A549 (cell line): Measurements from ENCODE around the gene RBM34. TPM values are rescaled to one million over a fixed set of nuclear protein-coding genes. Genes with fewer than 3 reads are reported as not detected.
A peak's percentile ranks its signal among the peaks of the same experiment; 100 is the strongest.

ENCODE experiments used
- ATAC-seq, 2 experiments: fragments of 200-7000 bp in 1 of 2; fragments of >200 bp in 1 of 2; cut with Nextera tagmentation in 1 of 2; cut with Tn5 transposase in 1 of 2; 3 replicates each; pipeline versions ENCODE4 v1.8.0 to v1.9.1; 2018 to 2020; ENCODE audit warnings: mild to moderate bottlenecking in 1 of 2, moderate library complexity in 1 of 2
- CTCF ChIA-PET: fragments of 300-600 bp; sonication (Branson Sonifier 250); formaldehyde crosslinking; extraction: SDS; loops from one replicate; lab custom pipeline; 2021; ENCODE audit warnings: antibody characterized with exemption, inconsistent platforms; lab: Yijun Ruan, JAX
- POLR2A ChIA-PET: fragments of 350-600 bp; formaldehyde crosslinking; extraction: SDS; loops from one replicate; lab custom pipeline; 2021; ENCODE audit warnings: antibody characterized with exemption, inconsistent platforms; lab: Yijun Ruan, JAX
- DNase-seq, 2 experiments: peaks; one replicate each; pipeline versions ENCODE4 v3.0.0 to v3.0.0-alpha.2; 2011 to 2016; ENCODE audit warnings: low read depth in 1 of 2, low spot score in 1 of 2
- FAIRE-seq: peaks from 2 replicates; lab custom pipeline; 2011; peaks lifted over from hg19 to GRCh38; lab: Jason Lieb, UNC
- H3K27ac ChIP-seq, 2 experiments: fragments of >200 bp; sonication (Bioruptor Twin); formaldehyde crosslinking; 3 replicates each; pipeline ENCODE4 v1.5.1; 2016 to 2017
- H3K4me1 ChIP-seq: fragments of >200 bp; sonication (Bioruptor Twin); formaldehyde crosslinking; 3 replicates; pipeline ENCODE4 v1.6.1; 2016
- H3K4me2 ChIP-seq: fragments of >200 bp; sonication (Bioruptor Twin); formaldehyde crosslinking; 3 replicates; pipeline ENCODE4 v1.6.1; 2016
- H3K4me3 ChIP-seq: fragments of >200 bp; sonication (Bioruptor Twin); formaldehyde crosslinking; 3 replicates; pipeline ENCODE4 v1.5.1; 2016
- H3K9me3 ChIP-seq: fragments of >200 bp; sonication (Bioruptor Twin); formaldehyde crosslinking; 3 replicates; pipeline ENCODE4 v1.6.1; 2016
- BHLHE40 ChIP-seq: IDR thresholded peaks from 2 replicates; pipeline ENCODE4 v1.6.1; 2012; ENCODE audit warnings: low read depth, low read length, inconsistent platforms
- CEBPB ChIP-seq, 2 experiments: fragments of >200 bp in 1 of 2; sonication (Bioruptor Twin) in 1 of 2; formaldehyde crosslinking in 1 of 2; IDR thresholded peaks; 2 replicates each; pipeline ENCODE4 v1.6.1; 2012 to 2016
- EHF ChIP-seq: fragments of 250-450 bp; sonication (Bioruptor Pico); IDR thresholded peaks from 2 replicates; pipeline ENCODE4 v1.5.0; 2020; ENCODE audit warnings: mild to moderate bottlenecking
- EP300 ChIP-seq, 2 experiments: fragments of >200 bp; sonication (Bioruptor Twin); formaldehyde crosslinking; IDR thresholded peaks; 2 replicates in 1 of 2; 3 replicates in 1 of 2; pipeline ENCODE4 v1.6.1; 2016 to 2017
- FOSL2 ChIP-seq, 2 experiments: fragments of 450-650 bp in 1 of 2; fragments of >200 bp in 1 of 2; sonication (Bioruptor Twin) in 1 of 2; formaldehyde crosslinking; IDR thresholded peaks; 2 replicates each; pipeline versions ENCODE4 v1.5.0 to v1.6.1; 2016 to 2020; ENCODE audit warnings: mild to moderate bottlenecking in 1 of 2, moderate library complexity in 1 of 2
- GATA3 ChIP-seq: IDR thresholded peaks from 2 replicates; pipeline ENCODE4 v1.6.1; 2012; ENCODE audit warnings: borderline replicate concordance
- HEYL ChIP-seq: fragments of 250-450 bp; sonication (Bioruptor Pico); IDR thresholded peaks from 2 replicates; pipeline ENCODE4 v1.8.0; 2021; ENCODE audit warnings: mild to moderate bottlenecking, moderate library complexity
- HOXA7 ChIP-seq: fragments of 250-450 bp; sonication (Bioruptor Pico); IDR thresholded peaks from 2 replicates; pipeline ENCODE4 v1.5.0; 2020; ENCODE audit warnings: mild to moderate bottlenecking, moderate library complexity
- HOXB13 ChIP-seq: fragments of 250-450 bp; sonication (Bioruptor Pico); IDR thresholded peaks from 2 replicates; pipeline ENCODE4 v1.5.0; 2020; ENCODE audit warnings: low read depth, mild to moderate bottlenecking, moderate library complexity
- HOXB5 ChIP-seq: fragments of 250-450 bp; sonication (Bioruptor Pico); IDR thresholded peaks from 2 replicates; pipeline ENCODE4 v1.5.0; 2020; ENCODE audit warnings: mild to moderate bottlenecking, moderate library complexity
- JUN ChIP-seq, 2 experiments: fragments of >200 bp; sonication (Bioruptor Twin); formaldehyde crosslinking; IDR thresholded peaks; 2 replicates in 1 of 2; 3 replicates in 1 of 2; pipeline ENCODE4 v1.6.1; 2016 to 2017
- KDM1A ChIP-seq: fragments of 200-600 bp; sonication (generic); IDR thresholded peaks from 2 replicates; pipeline ENCODE4 v1.6.1; 2016; ENCODE audit warnings: low read depth, mild to moderate bottlenecking
- KDM5A ChIP-seq: fragments of 200-600 bp; sonication (generic); IDR thresholded peaks from 2 replicates; pipeline ENCODE4 v1.6.1; 2016; ENCODE audit warnings: antibody characterized with exemption, mild to moderate bottlenecking
- MAFK ChIP-seq: fragments of 450-650 bp; IDR thresholded peaks from 2 replicates; pipeline ENCODE4 v1.6.1; 2014; ENCODE audit not compliant: partially characterized antibody
- NPAS2 ChIP-seq: fragments of 250-450 bp; sonication (Bioruptor Pico); IDR thresholded peaks from 2 replicates; pipeline ENCODE4 v1.8.0; 2022; ENCODE audit warnings: mild to moderate bottlenecking, moderate library complexity, borderline replicate concordance
- PHF8 ChIP-seq: fragments of 200-600 bp; sonication (generic); IDR thresholded peaks from 2 replicates; pipeline ENCODE4 v1.6.1; 2016; ENCODE audit warnings: low read depth, mild to moderate bottlenecking, antibody characterized with exemption, moderate library complexity, borderline replicate concordance
- RAD21 ChIP-seq, 2 experiments: fragments of >200 bp in 1 of 2; sonication (Bioruptor Twin) in 1 of 2; formaldehyde crosslinking in 1 of 2; IDR thresholded peaks in 1 of 2; conservative IDR thresholded peaks in 1 of 2; 2 replicates in 1 of 2; 3 replicates in 1 of 2; pipeline ENCODE4 v1.6.1; 2012 to 2018; ENCODE audit warnings: inconsistent platforms in 1 of 2
- RFX5 ChIP-seq: fragments of 450-650 bp; IDR thresholded peaks from 2 replicates; pipeline ENCODE4 v1.7.1; 2014; ENCODE audit warnings: antibody characterized with exemption, mild to moderate bottlenecking, moderate library complexity
- RNF2 ChIP-seq: fragments of 200-600 bp; sonication (generic); IDR thresholded peaks from 2 replicates; pipeline ENCODE4 v1.6.1; 2016; ENCODE audit warnings: low read depth, mild to moderate bottlenecking, antibody characterized with exemption, moderate library complexity, borderline replicate concordance
- SREBF2 ChIP-seq: fragments of 450-650 bp; IDR thresholded peaks from 2 replicates; pipeline ENCODE4 v1.6.1; 2014; ENCODE audit warnings: mild to moderate bottlenecking, moderate library complexity
- ZFP36 ChIP-seq: fragments of 450-650 bp; IDR thresholded peaks from 2 replicates; pipeline ENCODE4 v1.6.1; 2014; ENCODE audit warnings: borderline replicate concordance; ENCODE audit not compliant: partially characterized antibody
- ZNF302 ChIP-seq: fragments of 250-450 bp; sonication (Bioruptor Pico); IDR thresholded peaks from 2 replicates; pipeline ENCODE4 v1.9.0; 2021; ENCODE audit warnings: inconsistent platforms, mild to moderate bottlenecking, moderate library complexity
- WGBS: methylation state at CpG from one replicate; pipeline ENCODE4 v1.1.6; 2017; ENCODE audit errors: missing lambda C conversion rate; 5-methylcytosine and 5-hydroxymethylcytosine counted together
- polyA plus RNA-seq, 4 experiments: library from polyadenylated mRNA; depleted of rRNA in 3 of 4; stranded (reverse); fragments of >200 nt; fragmentation: RNase III in 1 of 4; extraction: RNeasy Plus Mini Kit Qiagen cat#74134 plus additional on column Dnase treatment in 1 of 4; gene quantifications; 2 replicates in 3 of 4; 3 replicates in 1 of 4; pipeline ENCODE4 v1.2.3, GENCODE V29; 2011 to 2017
- TF ChIP-seq, protein P1 (sequence below): fragments of 250-450 bp; sonication (Bioruptor Pico); IDR thresholded peaks from 2 replicates; pipeline ENCODE4 v1.5.0; 2020; ENCODE audit warnings: low read depth, mild to moderate bottlenecking, moderate library complexity
- TF ChIP-seq, protein P2 (sequence below): fragments of >200 bp; sonication (Bioruptor Twin); formaldehyde crosslinking; IDR thresholded peaks from 3 replicates; pipeline ENCODE4 v1.6.1; 2016
- TF ChIP-seq, protein P3 (sequence below): fragments of 450-650 bp; IDR thresholded peaks from 2 replicates; pipeline ENCODE4 v1.6.1; 2014; ENCODE audit warnings: antibody characterized with exemption

Gene RBM34
- polyA plus RNA-seq, 2 of the 4 experiments (the other 2 are of a cell fraction) = 67.8 to 81.8 TPM

DNA sequence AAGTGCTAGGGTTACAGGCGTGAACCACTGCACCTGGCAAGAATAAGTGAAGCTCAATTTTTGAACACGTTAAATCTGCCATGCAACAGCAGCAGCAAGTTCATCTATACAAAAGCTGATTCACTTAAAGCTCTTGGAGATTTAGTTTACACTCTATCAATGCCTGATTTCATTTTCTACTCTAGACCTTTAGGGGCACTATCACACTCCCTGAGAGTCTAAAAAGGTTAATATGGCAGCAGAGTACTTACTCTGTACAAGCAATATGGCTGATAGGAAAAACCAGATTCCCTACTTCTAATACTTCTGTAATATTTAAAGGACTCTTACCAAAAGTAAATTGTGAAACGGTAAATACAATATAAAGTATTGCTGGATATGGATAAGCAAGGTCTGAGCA, 4.8 kb downstream of the RBM34 start:
- Histone ChIP-seq H3K4me2 (no peak overlapping the region), H3K4me3 (no peak overlapping the region), H3K27ac (no peak overlapping the region), H3K4me1 (peaks cover 12% of the 10 kb centered on the region; the same call in 2 of the 3 replicates), H3K9me3 (no peaks in the 10 kb centered on the region)
- FAIRE-seq (no peak), DNase-seq (peak in 1 of 2 experiments; percentile 23)
- 79% methylated on average over 3 of the region's 3 CpGs for WGBS
- POLR2A ChIA-PET = interaction anchor here (0.6 to 1.1 kb wide), 2 partner anchors 11 to 255 kb away, joined by 3 read pairs; no protein-coding TSS in a partner anchor
- TF ChIP-seq RAD21 (conservative IDR thresholded peaks at IDR 0.05 in 1 of 2, IDR thresholded peaks at IDR 0.05 in 1 of 2) = 0 out of 5 replicates have a peak, but pooled peaks of 1 of the 2 experiments have one; percentile 4
- no peak for TF ChIP-seq RFX5
- TF ChIP-seq, all 56 proteins: peak for 1
- CTCF ChIA-PET = interaction anchor here (0.6 to 1.0 kb wide), 4 partner anchors 15 to 260 kb away, joined by 3 read pairs; no protein-coding TSS in a partner anchor
- no peak for ATAC-seq

DNA sequence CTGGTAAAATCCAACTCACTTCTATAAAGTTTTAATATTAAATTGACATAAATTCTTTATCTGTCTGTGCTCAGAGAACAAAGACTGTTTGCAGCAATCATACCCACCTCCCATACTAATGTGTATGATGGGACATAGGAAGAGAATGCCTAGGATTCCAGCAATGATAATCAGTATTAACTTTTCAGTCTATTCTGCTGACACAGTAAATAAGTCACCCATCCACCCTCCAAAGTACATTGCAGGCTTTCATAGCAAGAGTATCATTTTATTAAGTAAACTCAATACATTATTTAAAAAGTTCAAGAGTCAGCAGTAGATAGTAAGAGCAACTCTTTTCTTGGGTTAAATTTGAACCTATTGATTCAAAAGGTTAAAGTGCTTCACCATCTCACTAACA, 8.8 kb downstream of the RBM34 start:
- Histone ChIP-seq H3K4me1 (0 out of 3 replicates have a peak, but pooled peaks cover 4% of the 10 kb centered on the region), H3K27ac (no peak overlapping the region), H3K9me3 (no peaks in the 10 kb centered on the region), H3K4me3 (no peak overlapping the region), H3K4me2 (no peak overlapping the region)
- CTCF ChIA-PET = interaction anchor here (0.6 to 0.8 kb wide), 3 partner anchors 13 to 902 kb away, joined by 3 to 5 read pairs (median 5); no protein-coding TSS in a partner anchor
- DNase-seq (no peak), FAIRE-seq (no peak), ATAC-seq (no peak)
- POLR2A ChIA-PET = interaction anchor here (3.0 kb wide), 1 partner anchor 9 kb away, joined by 12 read pairs; the partner anchor contains the start of gene RBM34
- TF ChIP-seq JUN (IDR thresholded peaks at IDR 0.05) = no peak
- TF ChIP-seq MAFK = peak; percentile 91

DNA sequence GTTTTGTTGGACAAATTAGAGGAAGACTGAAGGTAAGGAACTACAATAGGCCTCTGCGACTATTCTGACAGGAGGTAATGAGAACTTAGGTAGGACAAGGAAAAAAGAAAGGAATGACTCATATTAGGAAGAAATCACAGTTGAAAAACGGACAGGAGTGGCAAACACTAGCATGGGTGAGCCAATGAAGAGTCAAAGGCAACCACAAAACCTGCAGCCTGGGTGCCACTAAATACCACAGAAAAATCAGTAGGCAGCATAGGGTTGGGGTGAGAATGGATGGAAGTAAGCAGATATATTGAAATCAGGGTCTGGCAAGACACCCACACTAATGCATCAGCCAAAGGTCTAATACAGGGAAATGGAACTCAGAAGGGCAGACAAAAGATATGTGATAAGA, 10.0 kb downstream of the RBM34 start:
- FAIRE-seq (no peak), DNase-seq (no peak), ATAC-seq (no peak)
- TF ChIP-seq CEBPB (IDR thresholded peaks at IDR 0.05) = no peak
- no peak for TF ChIP-seq HOXA7 (CRISPR knock-in tag)
- TF ChIP-seq HEYL = no peak
- no peak for TF ChIP-seq PHF8
- TF ChIP-seq RFX5 = no peak
- TF ChIP-seq HOXB5 (CRISPR knock-in tag) = no peak
- TF ChIP-seq RNF2 = no peak
- no peak for TF ChIP-seq EP300 (IDR thresholded peaks at IDR 0.05)
- no peak for TF ChIP-seq HOXB13
- TF ChIP-seq, protein P1, sequence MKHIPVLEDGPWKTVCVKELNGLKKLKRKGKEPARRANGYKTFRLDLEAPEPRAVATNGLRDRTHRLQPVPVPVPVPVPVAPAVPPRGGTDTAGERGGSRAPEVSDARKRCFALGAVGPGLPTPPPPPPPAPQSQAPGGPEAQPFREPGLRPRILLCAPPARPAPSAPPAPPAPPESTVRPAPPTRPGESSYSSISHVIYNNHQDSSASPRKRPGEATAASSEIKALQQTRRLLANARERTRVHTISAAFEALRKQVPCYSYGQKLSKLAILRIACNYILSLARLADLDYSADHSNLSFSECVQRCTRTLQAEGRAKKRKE (CRISPR knock-in tag) = no peak
- WGBS = 84% methylated on average over 2 of the region's 2 CpGs
- no peak overlapping the region for H3K27ac ChIP-seq
- ChIA-PET CTCF (no interaction called here), POLR2A (interaction anchor here (3.0 kb wide), 1 partner anchor 10 kb away, joined by 12 read pairs; the partner anchor contains the start of gene RBM34)
- H3K4me1 ChIP-seq = no peaks in the 10 kb centered on the region
- no peaks in the 10 kb centered on the region for H3K9me3 ChIP-seq
- no peak overlapping the region for H3K4me3 ChIP-seq
- H3K4me2 ChIP-seq = no peak overlapping the region

DNA sequence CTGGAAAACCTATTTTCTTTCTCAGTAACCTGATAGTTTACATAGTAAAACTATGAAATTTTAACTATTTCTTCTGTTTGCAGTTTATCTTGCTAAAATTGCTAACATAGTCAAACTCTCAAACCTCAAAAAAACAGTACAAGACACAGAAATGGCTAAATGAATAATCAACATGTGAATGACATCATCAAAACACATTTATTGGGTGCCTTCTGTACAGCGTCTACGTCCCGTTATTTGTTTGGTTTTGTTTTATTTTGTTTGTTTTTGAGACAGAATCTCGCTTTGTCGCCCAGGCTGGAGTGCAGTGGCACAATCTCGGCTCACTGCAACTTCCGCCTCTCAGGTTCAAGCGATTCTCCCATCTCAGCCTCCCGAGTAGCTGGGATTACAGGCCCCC, 11.2 kb downstream of the RBM34 start:
- CTCF ChIA-PET = no interaction called here

More for the DNA sequence above, 11.2 kb downstream of the RBM34 start:
- Histone ChIP-seq H3K27ac (no peak overlapping the region), H3K4me2 (no peak overlapping the region), H3K4me3 (no peak overlapping the region), H3K9me3 (no peaks in the 10 kb centered on the region), H3K4me1 (no peaks in the 10 kb centered on the region)
- TF ChIP-seq FOSL2 (IDR thresholded peaks at IDR 0.05) (no peak), FOSL2 (CRISPR knock-in tag; IDR thresholded peaks at IDR 0.05) (no peak), PHF8 (no peak), MAFK (no peak), HOXB13 (no peak), ZFP36 (no peak), GATA3 (no peak), BHLHE40 (no peak), KDM5A (no peak), EHF (CRISPR knock-in tag) (no peak), CEBPB (IDR thresholded peaks at IDR 0.05) (no peak), SREBF2 (no peak), HOXA7 (CRISPR knock-in tag) (no peak), NPAS2 (CRISPR knock-in tag) (no peak), ZNF302 (CRISPR knock-in tag) (no peak), KDM1A (no peak)
- TF ChIP-seq, protein P2, sequence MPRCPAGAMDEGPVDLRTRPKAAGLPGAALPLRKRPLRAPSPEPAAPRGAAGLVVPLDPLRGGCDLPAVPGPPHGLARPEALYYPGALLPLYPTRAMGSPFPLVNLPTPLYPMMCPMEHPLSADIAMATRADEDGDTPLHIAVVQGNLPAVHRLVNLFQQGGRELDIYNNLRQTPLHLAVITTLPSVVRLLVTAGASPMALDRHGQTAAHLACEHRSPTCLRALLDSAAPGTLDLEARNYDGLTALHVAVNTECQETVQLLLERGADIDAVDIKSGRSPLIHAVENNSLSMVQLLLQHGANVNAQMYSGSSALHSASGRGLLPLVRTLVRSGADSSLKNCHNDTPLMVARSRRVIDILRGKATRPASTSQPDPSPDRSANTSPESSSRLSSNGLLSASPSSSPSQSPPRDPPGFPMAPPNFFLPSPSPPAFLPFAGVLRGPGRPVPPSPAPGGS = no peak
- TF ChIP-seq, protein P3, sequence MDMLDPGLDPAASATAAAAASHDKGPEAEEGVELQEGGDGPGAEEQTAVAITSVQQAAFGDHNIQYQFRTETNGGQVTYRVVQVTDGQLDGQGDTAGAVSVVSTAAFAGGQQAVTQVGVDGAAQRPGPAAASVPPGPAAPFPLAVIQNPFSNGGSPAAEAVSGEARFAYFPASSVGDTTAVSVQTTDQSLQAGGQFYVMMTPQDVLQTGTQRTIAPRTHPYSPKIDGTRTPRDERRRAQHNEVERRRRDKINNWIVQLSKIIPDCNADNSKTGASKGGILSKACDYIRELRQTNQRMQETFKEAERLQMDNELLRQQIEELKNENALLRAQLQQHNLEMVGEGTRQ = no peak
- DNase-seq = no peak
- POLR2A ChIA-PET = interaction anchor here (3.0 kb wide), 1 partner anchor 11 kb away, joined by 12 read pairs; the partner anchor contains the start of gene RBM34
- no peak for FAIRE-seq
- no peak for ATAC-seq
- 91% methylated on average over 9 of the region's 9 CpGs for WGBS
